H1 (cell line): ENCODE results near the gene RIN3. TPM values are rescaled to one million over a fixed set of nuclear protein-coding genes. Genes with fewer than 3 reads are reported as not detected.
"Not testable (repeated sequence)": the region's sequence is repeated elsewhere in the genome, so short reads cannot be mapped to it uniquely, and the experiment has no call there.

Source experiments
- CTCF ChIA-PET: fragments of 300-600 bp; sonication (Branson Sonifier 250); formaldehyde crosslinking; loops from one replicate; lab custom pipeline; 2021; ENCODE audit not compliant: partially characterized antibody; lab: Charles Lee
- POLR2A ChIA-PET: fragments of 300-600 bp; sonication (Branson Sonifier 250); formaldehyde crosslinking; loops from one replicate; lab custom pipeline; 2021; ENCODE audit warnings: inconsistent platforms; ENCODE audit not compliant: partially characterized antibody; lab: Charles Lee
- DNase-seq, 2 experiments: peaks; one replicate each; pipeline versions ENCODE4 v3.0.0 to v3.0.0-alpha.2; 2010 to 2022; ENCODE audit warnings: low spot score in 2 of 2, low read depth in 1 of 2, mixed read lengths in 1 of 2
- FAIRE-seq: peaks from 2 replicates; lab custom pipeline; 2011; peaks lifted over from hg19 to GRCh38; lab: Jason Lieb, UNC
- H2AFZ ChIP-seq: 2 replicates; pipeline ENCODE4 v1.8.1; 2012; ENCODE audit warnings: low read length, inconsistent platforms
- H2AK5ac ChIP-seq: 2 replicates; pipeline ENCODE4 v1.6.1; 2013; ENCODE audit warnings: low read depth, low read length
- H2BK120ac ChIP-seq: replicated peaks from 2 replicates; pipeline ENCODE3; 2013; ENCODE audit warnings: low read depth, low read length, inconsistent platforms
- H2BK12ac ChIP-seq: 2 replicates; pipeline ENCODE4 v1.6.1; 2013; ENCODE audit warnings: low read depth, low read length
- H2BK15ac ChIP-seq: 2 replicates; pipeline ENCODE4 v1.6.1; 2013; ENCODE audit warnings: low read length
- H2BK20ac ChIP-seq: 2 replicates; pipeline ENCODE4 v1.6.1; 2013; ENCODE audit warnings: low read length
- H2BK5ac ChIP-seq: 2 replicates; pipeline ENCODE4 v1.6.1; 2013; ENCODE audit warnings: low read depth, low read length
- H3K14ac ChIP-seq: 2 replicates; pipeline ENCODE4 v1.6.1; 2013; ENCODE audit warnings: inconsistent platforms; ENCODE audit not compliant: insufficient read length
- H3K18ac ChIP-seq: 2 replicates; pipeline ENCODE4 v1.6.1; 2013; ENCODE audit warnings: low read length; ENCODE audit errors: extremely low read depth
- H3K23ac ChIP-seq: 2 replicates; pipeline ENCODE4 v1.6.1; 2013; ENCODE audit warnings: inconsistent platforms; ENCODE audit not compliant: insufficient read length
- H3K23me2 ChIP-seq: 2 replicates; pipeline ENCODE4 v1.6.1; 2013; ENCODE audit warnings: low read depth, low read length
- H3K27ac ChIP-seq: 2 replicates; pipeline ENCODE4 v1.6.1; 2011; ENCODE audit warnings: low read depth, low read length, inconsistent platforms
- H3K27me3 ChIP-seq, 4 experiments: replicated peaks in 1 of 4; 1 replicate in 1 of 4; 2 replicates in 3 of 4; pipeline versions ENCODE4 v1.6.1 to v1.8.1; 2011 to 2013; ENCODE audit warnings: low read length in 3 of 4, mild to moderate bottlenecking in 3 of 4, inconsistent platforms in 2 of 4, mixed read lengths in 2 of 4, moderate library complexity in 1 of 4; ENCODE audit not compliant: control insufficient read depth in 3 of 4, insufficient read depth in 3 of 4; ENCODE audit errors: extremely low read depth in 1 of 4
- H3K36me3 ChIP-seq, 4 experiments: 2 replicates each; pipeline versions ENCODE4 v1.6.1 to v1.8.1; 2011 to 2013; ENCODE audit warnings: mild to moderate bottlenecking in 4 of 4, low read length in 3 of 4, moderate library complexity in 2 of 4, control low read depth in 1 of 4, inconsistent platforms in 1 of 4; ENCODE audit not compliant: insufficient read depth in 4 of 4, control insufficient read depth in 2 of 4
- H3K4ac ChIP-seq: replicated peaks from 2 replicates; pipeline ENCODE3; 2013; ENCODE audit warnings: low read length, low read depth, mixed read lengths, inconsistent platforms; ENCODE audit not compliant: insufficient read length
- H3K4me1 ChIP-seq, 4 experiments: replicated peaks in 1 of 4; 1 replicate in 1 of 4; 2 replicates in 3 of 4; pipeline versions ENCODE4 v1.6.1 to v1.8.1; 2011 to 2013; ENCODE audit warnings: low read length in 3 of 4, inconsistent platforms in 2 of 4, mixed read lengths in 1 of 4; ENCODE audit not compliant: insufficient read depth in 4 of 4, control insufficient read depth in 3 of 4
- H3K4me2 ChIP-seq, 2 experiments: 2 replicates each; pipeline versions ENCODE4 v1.6.1 to v1.8.1; 2011 to 2013; ENCODE audit warnings: low read depth in 2 of 2, low read length in 2 of 2, control low read depth in 1 of 2, inconsistent platforms in 1 of 2, mild to moderate bottlenecking in 1 of 2; ENCODE audit not compliant: insufficient read depth in 1 of 2
- H3K4me3 ChIP-seq, 4 experiments: fragments of 200-600, 300-600 bp in 1 of 4; sonication (generic), shearing (Covaris generic), sonication (Bioruptor Twin) in 1 of 4; 2 replicates each; pipeline versions ENCODE4 v1.5.1 to v1.8.1; 2011 to 2016; ENCODE audit warnings: low read length in 4 of 4, low read depth in 3 of 4, control low read depth in 2 of 4, inconsistent platforms in 2 of 4, mild to moderate bottlenecking in 2 of 4, mixed read lengths in 1 of 4, moderate library complexity in 1 of 4; ENCODE audit not compliant: insufficient read depth in 2 of 4; ENCODE audit errors: extremely low read depth in 1 of 4
- H3K56ac ChIP-seq: replicated peaks from 2 replicates; pipeline ENCODE3; 2013; ENCODE audit warnings: low read depth, mild to moderate bottlenecking, mixed read lengths, low read length, inconsistent platforms; ENCODE audit not compliant: insufficient read length
- H3K79me1 ChIP-seq: 2 replicates; pipeline ENCODE4 v1.6.1; 2013; ENCODE audit warnings: low read depth, low read length, control low read depth
- H3K79me2 ChIP-seq, 2 experiments: 2 replicates each; pipeline versions ENCODE4 v1.6.1 to v1.8.1; 2012 to 2013; ENCODE audit warnings: low read length in 2 of 2, mild to moderate bottlenecking in 2 of 2, inconsistent platforms in 1 of 2; ENCODE audit not compliant: insufficient read depth in 2 of 2, control insufficient read depth in 1 of 2
- H3K9ac ChIP-seq, 4 experiments: replicated peaks in 1 of 4; 1 replicate in 1 of 4; 2 replicates in 3 of 4; pipeline versions ENCODE4 v1.6.1 to v1.8.1; 2011 to 2013; ENCODE audit warnings: low read depth in 3 of 4, low read length in 3 of 4, control low read depth in 2 of 4, mild to moderate bottlenecking in 2 of 4, moderate library complexity in 2 of 4, inconsistent platforms in 1 of 4; ENCODE audit errors: extremely low read depth in 1 of 4
- H3K9me3 ChIP-seq, 2 experiments: 2 replicates each; pipeline versions ENCODE4 v1.6.1 to v1.8.1; 2012 to 2013; ENCODE audit warnings: mild to moderate bottlenecking in 2 of 2, moderate library complexity in 2 of 2, control low read depth in 1 of 2, inconsistent platforms in 1 of 2, low read depth in 1 of 2, low read length in 1 of 2, mixed read lengths in 1 of 2; ENCODE audit not compliant: insufficient read depth in 2 of 2
- H4K20me1 ChIP-seq, 2 experiments: replicated peaks in 1 of 2; 2 replicates each; pipeline versions ENCODE3 to v1.8.1; 2011 to 2013; ENCODE audit warnings: inconsistent platforms in 2 of 2, low read length in 2 of 2, mild to moderate bottlenecking in 1 of 2; ENCODE audit not compliant: insufficient read depth in 2 of 2, control insufficient read depth in 1 of 2
- H4K5ac ChIP-seq: 2 replicates; pipeline ENCODE4 v1.6.1; 2013; ENCODE audit warnings: low read length, low read depth, mixed read lengths, inconsistent platforms; ENCODE audit not compliant: insufficient read length
- H4K8ac ChIP-seq: 2 replicates; pipeline ENCODE4 v1.8.0; 2013; ENCODE audit warnings: mild to moderate bottlenecking, moderate library complexity, low read length, inconsistent platforms; ENCODE audit not compliant: insufficient read depth; ENCODE audit errors: extremely low read depth
- H4K91ac ChIP-seq: replicated peaks from 2 replicates; pipeline ENCODE3; 2013; ENCODE audit warnings: low read length, mixed read lengths, inconsistent platforms; ENCODE audit not compliant: insufficient read length
- SUZ12 ChIP-seq: fragments of 200-600 bp; sonication (generic); IDR thresholded peaks from 2 replicates; pipeline ENCODE4 v1.6.1; 2012; ENCODE audit warnings: mild to moderate bottlenecking, inconsistent platforms, low read length, moderate library complexity, mixed read lengths
- YY1 ChIP-seq: IDR thresholded peaks from 2 replicates; pipeline ENCODE4 v1.6.1; 2011; ENCODE audit warnings: low read depth, mild to moderate bottlenecking, low read length
- WGBS, 2 experiments: shearing (Covaris generic) in 1 of 2; methylation state at CpG; one replicate each; pipeline versions ENCODE4 v1.1.6 to v1.1.7; 2013 to 2015; ENCODE audit warnings: low lambda C conversion rate in 2 of 2, mixed read lengths in 2 of 2, inconsistent platforms in 1 of 2, low coverage in 1 of 2, missing lambda C conversion rate in 1 of 2; ENCODE audit not compliant: insufficient replicate concordance in 2 of 2, insufficient coverage in 1 of 2, insufficient read length in 1 of 2; ENCODE audit errors: extremely low coverage in 1 of 2, missing lambda C conversion rate in 1 of 2; 5-methylcytosine and 5-hydroxymethylcytosine counted together
- polyA plus RNA-seq, 7 experiments: library from polyadenylated mRNA; depleted of rRNA in 3 of 7; stranded (reverse) in 5 of 7; unstranded in 2 of 7; fragments of >200 nt in 5 of 7; fragments of 200-250 nt in 2 of 7; gene quantifications; 1 replicate in 5 of 7; 2 replicates in 1 of 7; 4 replicates in 1 of 7; pipeline versions ENCODE4 v1.2.1 to v1.2.3, GENCODE V29; 2011 to 2013; ENCODE audit warnings: missing spikeins in 2 of 7, mixed read lengths in 2 of 7
- total RNA-seq: library from RNA; stranded (reverse); fragmentation: NEBNext Ultra II Directional; extraction: Animal tissue kit (Norgen Biotek cat#: 25700); gene quantifications from 2 replicates; pipeline ENCODE4 v1.2.1, GENCODE V29; 2021

RIN3 gene
- total and polyA plus RNA-seq, 2 of the 8 experiments (the other 6 are each of a cell fraction or from before 2014, with no cell fraction given): 0.59 to 1.5 TPM

- TF ChIP-seq SUZ12: no peak
- TF ChIP-seq YY1: no peak
These were observed 125.3 kb downstream of the RIN3 start (continued) for GRCh38 chr14:92638904-92639303.

GRCh38 chr14:92639472-92640117, 126.0 kb downstream of the RIN3 start:
- H3K4me1 ChIP-seq, FAIRE-seq, H4K5ac ChIP-seq, H4K8ac ChIP-seq, H2BK15ac ChIP-seq, H3K79me1 ChIP-seq, H3K56ac ChIP-seq, H3K27me3 ChIP-seq, H4K91ac ChIP-seq, H3K4me3 ChIP-seq, H2BK12ac ChIP-seq, DNase-seq, H3K79me2 ChIP-seq, H3K23me2 ChIP-seq, H3K4ac ChIP-seq, H2AK5ac ChIP-seq, H4K20me1 ChIP-seq, H2BK20ac ChIP-seq, H3K14ac ChIP-seq, H3K27ac ChIP-seq, H3K9ac ChIP-seq, H3K18ac ChIP-seq, POLR2A ChIA-PET, H3K36me3 ChIP-seq, H2BK120ac ChIP-seq, H2BK5ac ChIP-seq, H3K4me2 ChIP-seq, H3K23ac ChIP-seq, H3K9me3 ChIP-seq, CTCF ChIA-PET, H2AFZ ChIP-seq: not testable (repeated sequence)
- 86% methylated on average over 23 of the region's 23 CpGs; no CpG with 5 or more reads in 1 of the 2 experiments for WGBS, 2 experiments
